Measurements from ENCODE around the gene ANKRD6. TPM values are rescaled to one million over a fixed set of nuclear protein-coding genes. Genes with fewer than 3 reads are reported as not detected.

The ANKRD6 gene
- total RNA-seq, 1 experiment from 2014 or later: 13.9 TPM

- TF ChIP-seq, protein P1, sequence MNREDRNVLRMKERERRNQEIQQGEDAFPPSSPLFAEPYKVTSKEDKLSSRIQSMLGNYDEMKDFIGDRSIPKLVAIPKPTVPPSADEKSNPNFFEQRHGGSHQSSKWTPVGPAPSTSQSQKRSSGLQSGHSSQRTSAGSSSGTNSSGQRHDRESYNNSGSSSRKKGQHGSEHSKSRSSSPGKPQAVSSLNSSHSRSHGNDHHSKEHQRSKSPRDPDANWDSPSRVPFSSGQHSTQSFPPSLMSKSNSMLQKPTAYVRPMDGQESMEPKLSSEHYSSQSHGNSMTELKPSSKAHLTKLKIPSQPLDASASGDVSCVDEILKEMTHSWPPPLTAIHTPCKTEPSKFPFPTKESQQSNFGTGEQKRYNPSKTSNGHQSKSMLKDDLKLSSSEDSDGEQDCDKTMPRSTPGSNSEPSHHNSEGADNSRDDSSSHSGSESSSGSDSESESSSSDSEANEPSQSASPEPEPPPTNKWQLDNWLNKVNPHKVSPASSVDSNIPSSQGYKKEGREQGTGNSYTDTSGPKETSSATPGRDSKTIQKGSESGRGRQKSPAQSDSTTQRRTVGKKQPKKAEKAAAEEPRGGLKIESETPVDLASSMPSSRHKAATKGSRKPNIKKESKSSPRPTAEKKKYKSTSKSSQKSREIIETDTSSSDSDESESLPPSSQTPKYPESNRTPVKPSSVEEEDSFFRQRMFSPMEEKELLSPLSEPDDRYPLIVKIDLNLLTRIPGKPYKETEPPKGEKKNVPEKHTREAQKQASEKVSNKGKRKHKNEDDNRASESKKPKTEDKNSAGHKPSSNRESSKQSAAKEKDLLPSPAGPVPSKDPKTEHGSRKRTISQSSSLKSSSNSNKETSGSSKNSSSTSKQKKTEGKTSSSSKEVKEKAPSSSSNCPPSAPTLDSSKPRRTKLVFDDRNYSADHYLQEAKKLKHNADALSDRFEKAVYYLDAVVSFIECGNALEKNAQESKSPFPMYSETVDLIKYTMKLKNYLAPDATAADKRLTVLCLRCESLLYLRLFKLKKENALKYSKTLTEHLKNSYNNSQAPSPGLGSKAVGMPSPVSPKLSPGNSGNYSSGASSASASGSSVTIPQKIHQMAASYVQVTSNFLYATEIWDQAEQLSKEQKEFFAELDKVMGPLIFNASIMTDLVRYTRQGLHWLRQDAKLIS (CRISPR knock-in tag; IDR thresholded peaks at IDR 0.05; ENCODE audit: borderline replicate concordance): no peak
- no peak for TF ChIP-seq ZNF232 (CRISPR knock-in tag; IDR thresholded peaks at IDR 0.05)
These were observed 106.8 kb downstream of the ANKRD6 start (continued) for GRCh38 chr6:89539779-89540178.

- POLR2A ChIA-PET: no interaction called here
- H3K4me3 Mint-ChIP-seq: no peak overlapping the region
- no peaks in the 10 kb centered on the region for H3K9me3 Mint-ChIP-seq
- H3K36me3 Mint-ChIP-seq: no peaks in the 10 kb centered on the region
- no peak overlapping the region for H3K27ac Mint-ChIP-seq
- H3K4me1 Mint-ChIP-seq: no peaks in the 10 kb centered on the region
- TF ChIP-seq, protein P2, sequence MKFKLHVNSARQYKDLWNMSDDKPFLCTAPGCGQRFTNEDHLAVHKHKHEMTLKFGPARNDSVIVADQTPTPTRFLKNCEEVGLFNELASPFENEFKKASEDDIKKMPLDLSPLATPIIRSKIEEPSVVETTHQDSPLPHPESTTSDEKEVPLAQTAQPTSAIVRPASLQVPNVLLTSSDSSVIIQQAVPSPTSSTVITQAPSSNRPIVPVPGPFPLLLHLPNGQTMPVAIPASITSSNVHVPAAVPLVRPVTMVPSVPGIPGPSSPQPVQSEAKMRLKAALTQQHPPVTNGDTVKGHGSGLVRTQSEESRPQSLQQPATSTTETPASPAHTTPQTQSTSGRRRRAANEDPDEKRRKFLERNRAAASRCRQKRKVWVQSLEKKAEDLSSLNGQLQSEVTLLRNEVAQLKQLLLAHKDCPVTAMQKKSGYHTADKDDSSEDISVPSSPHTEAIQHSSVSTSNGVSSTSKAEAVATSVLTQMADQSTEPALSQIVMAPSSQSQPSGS (CRISPR knock-in tag; IDR thresholded peaks at IDR 0.05; ENCODE audit: borderline replicate concordance, low read depth): no peak
- TF ChIP-seq ZBTB21 (CRISPR knock-in tag; IDR thresholded peaks at IDR 0.05; ENCODE audit: borderline replicate concordance): no peak
- TF ChIP-seq CBFB (CRISPR knock-in tag; IDR thresholded peaks at IDR 0.05; ENCODE audit: low read depth): no peak
- ATAC-seq: no peak
- CTCF ChIA-PET: no interaction called here
- no peaks in the 10 kb centered on the region for H3K27me3 Mint-ChIP-seq (ENCODE audit: low read depth)
- no peak for DNase-seq (ENCODE audit: low spot score)
These were observed 109.3 kb downstream of the ANKRD6 start for GRCh38 chr6:89542081-89542857.

DNA sequence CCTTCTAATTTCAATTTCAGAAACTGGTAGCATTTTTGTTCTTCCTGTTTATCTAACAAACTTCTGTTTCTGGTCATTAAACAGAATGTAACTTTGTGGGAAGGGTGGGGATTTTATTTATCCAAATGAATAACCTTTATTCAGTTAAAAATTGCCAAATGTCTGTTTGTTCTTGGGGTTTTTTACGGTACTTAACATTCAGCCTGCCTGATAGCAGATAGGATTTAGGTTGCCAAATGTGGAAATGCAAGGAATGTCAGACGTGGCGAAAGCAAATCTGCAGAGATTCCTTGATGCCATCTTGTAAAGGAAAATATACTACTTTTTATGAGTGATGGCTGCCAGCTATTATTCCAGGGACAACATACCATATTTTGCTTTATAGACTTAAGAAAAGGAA lies 109.9 kb downstream of the ANKRD6 start:
- H3K27ac Mint-ChIP-seq: no peak overlapping the region
- ATAC-seq: no peak
- DNase-seq (ENCODE audit: low spot score): no peak
- CTCF ChIA-PET: no interaction called here
- H3K36me3 Mint-ChIP-seq: no peaks in the 10 kb centered on the region
- H3K9me3 Mint-ChIP-seq: no peaks in the 10 kb centered on the region
- no peak overlapping the region for H3K4me3 Mint-ChIP-seq
- H3K27me3 Mint-ChIP-seq (ENCODE audit: low read depth): no peaks in the 10 kb centered on the region
- H3K4me1 Mint-ChIP-seq: no peaks in the 10 kb centered on the region
- POLR2A ChIA-PET: no interaction called here
- TF ChIP-seq STAT6 (CRISPR knock-in tag; conservative IDR thresholded peaks at IDR 0.05; ENCODE audit: low read depth): no peak
- TF ChIP-seq E2F4 (CRISPR knock-in tag; IDR thresholded peaks at IDR 0.05; ENCODE audit: borderline replicate concordance, low read depth): no peak
- no peak for TF ChIP-seq PRRX2 (CRISPR knock-in tag; IDR thresholded peaks at IDR 0.05)
- TF ChIP-seq TEAD1 (CRISPR knock-in tag; IDR thresholded peaks at IDR 0.05): no peak
- TF ChIP-seq, protein P3, sequence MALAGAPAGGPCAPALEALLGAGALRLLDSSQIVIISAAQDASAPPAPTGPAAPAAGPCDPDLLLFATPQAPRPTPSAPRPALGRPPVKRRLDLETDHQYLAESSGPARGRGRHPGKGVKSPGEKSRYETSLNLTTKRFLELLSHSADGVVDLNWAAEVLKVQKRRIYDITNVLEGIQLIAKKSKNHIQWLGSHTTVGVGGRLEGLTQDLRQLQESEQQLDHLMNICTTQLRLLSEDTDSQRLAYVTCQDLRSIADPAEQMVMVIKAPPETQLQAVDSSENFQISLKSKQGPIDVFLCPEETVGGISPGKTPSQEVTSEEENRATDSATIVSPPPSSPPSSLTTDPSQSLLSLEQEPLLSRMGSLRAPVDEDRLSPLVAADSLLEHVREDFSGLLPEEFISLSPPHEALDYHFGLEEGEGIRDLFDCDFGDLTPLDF (CRISPR knock-in tag; IDR thresholded peaks at IDR 0.05): no peak
- TF ChIP-seq ZNF532 (CRISPR knock-in tag; IDR thresholded peaks at IDR 0.05; ENCODE audit: borderline replicate concordance): no peak
- TF ChIP-seq MAX (CRISPR knock-in tag; IDR thresholded peaks at IDR 0.05): no peak
- TF ChIP-seq OVOL2 (CRISPR knock-in tag; IDR thresholded peaks at IDR 0.05; ENCODE audit: borderline replicate concordance): no peak
- no peak for TF ChIP-seq SMAD4 (CRISPR knock-in tag; IDR thresholded peaks at IDR 0.05)
- no peak for TF ChIP-seq ZBTB21 (CRISPR knock-in tag; IDR thresholded peaks at IDR 0.05; ENCODE audit: borderline replicate concordance)
- TF ChIP-seq, protein P4, sequence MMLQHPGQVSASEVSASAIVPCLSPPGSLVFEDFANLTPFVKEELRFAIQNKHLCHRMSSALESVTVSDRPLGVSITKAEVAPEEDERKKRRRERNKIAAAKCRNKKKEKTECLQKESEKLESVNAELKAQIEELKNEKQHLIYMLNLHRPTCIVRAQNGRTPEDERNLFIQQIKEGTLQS (CRISPR knock-in tag; conservative IDR thresholded peaks at IDR 0.05): no peak
- no peak for TF ChIP-seq KAT7 (CRISPR knock-in tag; IDR thresholded peaks at IDR 0.05; ENCODE audit: borderline replicate concordance)
